ENCODE measurements around the gene ICE1. TPM values are rescaled to one million over a fixed set of nuclear protein-coding genes. Genes with fewer than 3 reads are reported as not detected.

ICE1 gene
- total and polyA plus RNA-seq, 2 of the 4 experiments (the other 2 are of a cell fraction): 9.0 to 18.5 TPM

- H3K14ac ChIP-seq (replicated peaks; ENCODE audit: low read depth, low read length): no peak overlapping the region
- H3K4ac ChIP-seq (ENCODE audit: low read depth, low read length): no peak overlapping the region
- dilution Hi-C loops (cut with HindIII; ENCODE audit: low sequenced_read_pairs, unreplicated experiment): no loop called here
- ChIA-PET POLR2A (ENCODE audit: unreplicated experiment) (no interaction called here), CTCF (no interaction called here)
- no peak overlapping the region for H4K8ac ChIP-seq (ENCODE audit: low read depth in 2 of 2, low read length in 2 of 2)
- ATAC-seq (ENCODE audit: low read depth) (no peak), DNase-seq (no peak)
- H2AFZ ChIP-seq (replicated peaks; ENCODE audit: low read length, poor library complexity): no peak overlapping the region
- BruUV-seq (replicated peaks): no TSS peak
- no peaks in the 10 kb centered on the region for H3K27me3 ChIP-seq (ENCODE audit: control insufficient read depth, insufficient read depth, low read length)
- no peak overlapping the region for H2BK5ac ChIP-seq (ENCODE audit: low read depth, low read length, poor library complexity, severe bottlenecking)
- H2AK9ac ChIP-seq (replicated peaks; ENCODE audit: low read depth, low read length, poor library complexity): no peak overlapping the region
- H2BK20ac ChIP-seq (ENCODE audit: low read depth, low read length): no peak overlapping the region
- H4K5ac ChIP-seq (ENCODE audit: low read depth, low read length): no peak overlapping the region
- peaks cover 7% of the 10 kb centered on the region for H3K36me3 ChIP-seq (ENCODE audit: control insufficient read depth, insufficient read depth, low read length)
- TF ChIP-seq MAFK (IDR thresholded peaks at IDR 0.05; ENCODE audit: low read depth, low read length): no peak
- in situ Hi-C loops (cut with MboI; ENCODE audit: low sequenced_read_pairs): loop anchor here (25.0 kb wide), 1 partner anchor 1256 kb away; no protein-coding TSS in a partner anchor
- H3K9me3 ChIP-seq (ENCODE audit: control insufficient read depth, insufficient read depth, low read length): no peaks in the 10 kb centered on the region
- no peak overlapping the region for H2BK120ac ChIP-seq (ENCODE audit: low read depth, low read length)
- no peak overlapping the region for H3K4me3 ChIP-seq (ENCODE audit: insufficient read depth, low read depth, low read length)
- H4K91ac ChIP-seq (ENCODE audit: insufficient read depth, low read depth, low read length): no peak overlapping the region
- intact Hi-C loops (cut with micrococcal nuclease): no loop called here
- no peak overlapping the region for H3K27ac ChIP-seq (ENCODE audit: insufficient read depth, low read length)
- H3K18ac ChIP-seq (ENCODE audit: low read depth, low read length): no peak overlapping the region
- no peaks in the 10 kb centered on the region for H4K20me1 ChIP-seq (ENCODE audit: insufficient read depth, low read length)
- H3K23ac ChIP-seq (ENCODE audit: low read depth, low read length): no peak overlapping the region
- H3K9me1 ChIP-seq (ENCODE audit: insufficient read depth, low read length): peaks cover 2% of the 10 kb centered on the region; the same call in 1 of the 2 replicates
- no peak overlapping the region for H3K9ac ChIP-seq (ENCODE audit: low read depth, low read length)
- no peak overlapping the region for H3K4me2 ChIP-seq (ENCODE audit: low read depth, low read length)
- no peak overlapping the region for H2BK15ac ChIP-seq (ENCODE audit: low read depth, low read length)
- WGBS, 2 experiments (ENCODE audit: extremely low coverage in 2 of 2, insufficient read length in 1 of 2): 92% methylated on average over 2 of the region's 3 CpGs; no CpG with 5 or more reads in 1 of the 2 experiments
- no peaks in the 10 kb centered on the region for H3K4me1 ChIP-seq (ENCODE audit: control insufficient read depth, insufficient read depth, low read length)
- H3K56ac ChIP-seq (ENCODE audit: extremely low read depth, insufficient read depth, low read length): no peak overlapping the region
- peaks cover 0 to 3% of the 10 kb centered on the region in 2 experiments; a peak in 1 of 4 replicates for H3K79me1 ChIP-seq (ENCODE audit: low read depth in 1 of 2, low read length in 2 of 2)
- H2AK5ac ChIP-seq (ENCODE audit: low read depth, low read length): no peak overlapping the region
Measured at GRCh38 chr5:5481206-5481605, 58.7 kb downstream of the ICE1 start.
